Stimulated activated CD8-positive, alpha-beta memory T cell treated with anti-CD3 and anti-CD28 coated beads, Interleukin-15, amount 100 ng/mL, for 4 hours (primary cell): ENCODE measurements around the gene MPND.

Experiments
- DNase-seq, 2 donors: peaks; one replicate each; pipeline ENCODE4 v3.0.0-alpha.2; 2020; ENCODE audit warnings: low read depth in 2 of 2

MPND gene

DNA sequence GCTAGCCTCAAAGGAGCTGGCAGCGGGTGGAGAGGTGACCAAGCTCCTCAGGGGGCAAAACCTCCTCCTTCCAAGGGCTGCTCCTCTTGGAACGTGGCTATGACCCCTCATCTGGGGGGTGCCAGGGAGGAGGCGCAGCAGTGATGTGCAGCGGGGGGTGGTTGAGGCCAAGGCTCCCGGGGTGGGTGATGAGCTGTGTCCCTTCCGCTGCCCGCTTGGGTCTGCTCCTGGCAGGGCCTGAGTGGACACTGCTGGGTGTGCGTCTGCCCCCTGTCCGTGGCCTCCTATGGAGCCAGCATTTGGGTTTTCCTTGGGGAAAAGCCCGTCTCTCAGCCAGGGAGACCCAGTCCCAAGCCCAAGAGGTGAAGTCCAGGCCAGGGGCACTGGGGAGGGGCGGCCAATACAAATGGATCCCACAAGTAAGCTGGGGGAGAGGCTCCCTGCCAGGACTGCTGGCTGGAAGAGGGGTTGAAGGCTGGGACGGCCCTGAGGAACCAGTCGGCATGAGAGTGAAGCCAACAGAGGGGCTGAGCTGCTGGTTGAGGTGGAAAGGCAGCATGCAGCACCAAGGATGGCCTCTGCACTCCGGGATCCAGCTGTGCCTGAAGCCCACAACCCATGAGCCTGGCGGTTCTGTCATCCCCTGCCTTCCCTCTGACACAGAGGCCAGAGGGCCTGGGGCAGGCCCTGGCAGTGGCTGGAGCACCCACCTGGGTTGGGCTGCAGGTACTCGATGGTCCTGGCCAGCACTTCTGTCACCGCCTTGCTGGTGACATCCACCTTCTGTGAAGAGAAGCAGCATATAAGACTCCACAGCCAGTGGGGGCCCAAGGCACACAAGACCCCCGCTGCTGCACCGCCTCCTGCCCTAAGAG, 22.7 kb downstream of the MPND start:
- DNase-seq, result no peak

- DNase-seq, result no peak
Measured at GRCh38 chr19:4366666-4367335, 23.4 kb downstream of the MPND start.

GRCh38 chr19:4367336-4367723, 24.0 kb downstream of the MPND start:
- no peak for DNase-seq

DNA sequence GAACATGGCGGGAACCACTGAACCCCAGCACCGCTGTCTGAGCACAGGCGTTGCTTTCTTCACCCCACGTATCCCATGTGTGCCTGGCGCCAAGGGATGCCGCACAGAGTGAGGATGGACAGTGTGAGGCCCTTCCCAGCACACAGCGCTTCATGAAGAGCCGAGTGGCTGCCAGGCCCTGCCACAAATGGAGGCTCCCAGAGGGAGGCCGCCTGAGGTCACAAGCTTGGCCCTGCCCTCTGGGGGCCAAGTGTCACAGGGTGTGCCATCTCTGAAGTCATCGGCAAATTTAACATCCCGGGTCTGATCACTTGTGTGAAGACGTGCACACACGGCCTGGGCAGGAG, 24.4 kb downstream of the MPND start:
- DNase-seq, result no peak

GRCh38 chr19:4368128-4368820, 24.9 kb downstream of the MPND start:
- DNase-seq, result no peak

GRCh38 chr19:4369109-4369887, 25.9 kb downstream of the MPND start:
- peak; percentile 34 to 49 for DNase-seq

DNA sequence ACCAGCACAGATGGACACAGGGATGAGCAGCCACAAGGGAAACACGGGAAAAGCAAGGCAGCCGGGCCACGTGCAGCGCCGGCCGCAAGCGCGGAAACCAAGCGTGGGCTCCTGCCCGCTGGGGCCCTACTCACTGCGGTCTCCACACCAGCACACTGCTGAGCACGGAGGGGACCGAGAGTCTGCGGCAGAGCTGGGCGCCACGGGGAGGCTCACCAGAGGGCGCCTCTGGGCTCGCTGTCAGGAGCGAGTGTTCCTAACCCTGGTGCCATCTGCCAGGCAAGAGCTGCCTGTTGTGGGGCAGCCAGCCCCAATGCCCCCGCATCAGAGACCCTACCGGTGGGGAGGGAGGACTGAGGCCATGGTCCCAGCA, 26.5 kb downstream of the MPND start:
- DNase-seq, result peak; percentile 62 to 63

- no peak for DNase-seq
Measured at GRCh38 chr19:4370418-4371041, 27.2 kb downstream of the MPND start.

DNA sequence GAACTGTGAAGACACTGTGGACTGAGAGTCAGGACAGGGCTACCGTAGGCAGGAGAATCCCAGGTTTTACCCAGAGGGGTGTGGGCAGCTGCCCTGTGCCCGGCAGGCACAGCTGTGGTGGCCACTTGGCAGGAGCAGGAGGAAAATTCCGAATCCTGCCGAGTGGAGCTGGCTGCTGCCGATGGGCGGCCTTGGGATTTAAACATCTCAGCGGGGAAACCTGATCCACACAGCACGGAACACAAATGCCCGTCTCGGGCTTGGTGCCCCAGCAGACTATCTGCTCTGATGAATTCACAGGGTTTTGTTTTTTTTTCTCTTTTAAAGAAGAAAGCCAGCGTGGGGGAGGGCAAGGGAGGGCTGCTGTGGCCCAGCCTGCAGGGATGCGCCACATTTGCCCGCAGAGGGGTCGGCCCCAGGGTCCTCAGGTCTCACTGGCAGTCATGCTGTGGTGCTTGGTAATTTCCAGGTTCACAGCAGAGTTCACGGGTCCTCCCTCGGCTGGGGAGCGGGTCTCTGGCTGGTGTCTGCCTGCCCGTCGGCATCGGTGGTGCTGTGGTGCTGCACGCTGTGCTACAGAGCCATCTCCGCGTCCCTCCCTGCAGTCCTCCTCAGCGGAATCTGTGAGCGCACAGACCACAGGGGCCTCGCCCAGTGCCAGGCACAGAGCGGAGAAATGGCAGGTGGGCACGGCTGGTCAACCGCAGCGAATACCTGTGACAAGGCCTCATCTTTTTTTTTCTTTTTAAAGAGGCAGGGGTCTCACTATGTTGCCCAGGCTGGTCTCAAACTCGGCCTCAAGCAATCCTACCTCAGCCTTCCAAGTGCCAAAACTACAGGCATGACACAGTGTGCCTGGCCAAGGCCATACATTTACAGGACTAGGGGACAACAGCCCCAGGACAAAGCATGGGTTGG, 28.1 kb downstream of the MPND start:
- DNase-seq, result no peak

GRCh38 chr19:4372165-4373012, 29.0 kb downstream of the MPND start:
- DNase-seq, result no peak

- no peak for DNase-seq
Measured at GRCh38 chr19:4373013-4373367, 29.6 kb downstream of the MPND start.

GRCh38 chr19:4373601-4374497, 30.5 kb downstream of the MPND start:
- no peak for DNase-seq

DNA sequence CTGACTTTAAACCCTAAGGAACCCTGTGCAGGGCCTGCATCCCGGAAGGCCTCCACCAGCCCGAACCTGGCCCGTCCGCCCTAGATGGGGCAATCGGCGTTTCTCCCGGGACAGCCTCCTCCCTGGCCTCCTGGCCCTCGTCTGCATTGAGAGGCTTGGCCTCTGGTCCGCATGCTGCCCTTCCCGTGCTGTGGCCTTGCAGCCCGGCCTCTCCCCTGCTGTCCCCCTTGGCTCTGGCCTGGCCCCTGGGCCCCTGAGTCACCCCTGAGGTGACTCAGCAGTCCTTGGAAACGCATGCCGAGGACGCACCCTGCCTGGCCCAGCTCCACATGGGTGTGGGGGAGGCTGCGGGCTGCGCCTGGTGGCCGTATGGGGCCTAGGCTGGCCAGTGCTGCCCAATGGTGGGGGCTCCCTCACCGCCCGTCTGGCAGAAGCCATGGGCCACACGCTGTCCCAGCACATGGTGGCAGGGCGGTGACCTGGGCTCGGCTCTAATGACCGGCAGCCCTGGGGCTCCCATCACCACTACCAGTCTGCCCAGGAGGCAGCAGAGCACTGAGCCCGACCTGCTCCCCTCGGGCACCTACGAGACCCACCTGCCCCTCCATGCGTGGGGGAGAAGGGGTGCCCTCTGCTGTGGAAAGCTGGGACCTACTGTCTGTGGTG, 31.3 kb downstream of the MPND start:
- DNase-seq, result no peak

- DNase-seq, result no peak
Measured at GRCh38 chr19:4375164-4376027, 32.0 kb downstream of the MPND start.

DNA sequence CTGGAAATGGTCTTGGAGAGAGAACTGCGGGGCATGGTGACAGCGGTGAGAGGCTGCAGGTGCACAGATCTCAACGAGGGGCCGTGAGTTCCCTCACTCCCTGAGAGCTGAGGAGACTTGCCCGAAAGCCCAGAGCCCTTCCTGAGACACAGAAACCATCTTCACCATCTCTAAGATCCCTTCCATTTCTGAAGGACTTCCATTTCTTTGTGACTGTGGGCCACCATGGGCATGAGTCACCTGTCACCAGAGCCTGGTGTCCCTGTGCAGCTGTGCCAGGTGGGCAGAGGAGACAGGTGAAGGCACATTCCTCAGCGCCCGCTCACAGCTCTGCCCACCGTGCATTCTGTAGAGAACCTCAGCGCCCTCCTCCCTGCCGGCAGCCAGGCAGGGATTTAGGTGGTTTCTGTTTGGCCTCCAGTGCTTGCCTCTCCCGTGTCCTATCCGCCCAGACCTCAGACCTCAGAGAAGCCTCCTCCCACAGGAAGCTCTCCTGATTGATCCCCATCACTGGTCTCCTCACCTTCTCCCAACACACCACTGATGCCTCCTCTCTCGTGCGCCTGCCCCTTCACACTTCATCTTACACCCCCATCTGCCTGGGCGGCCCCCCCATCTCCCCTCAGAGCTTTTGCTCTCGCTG, 32.8 kb downstream of the MPND start:
- no peak for DNase-seq

- no peak for DNase-seq
Measured at GRCh38 chr19:4376671-4376990, 33.3 kb downstream of the MPND start.
